CD14-positive monocyte (primary cell): Measurements from ENCODE around the gene STIM1. TPM values are rescaled to one million over a fixed set of nuclear protein-coding genes. Genes with fewer than 3 reads are reported as not detected.

ENCODE experiments used
- DNase-seq, 3 donors: peaks; one replicate each; pipeline ENCODE4 v3.0.0-alpha.2; 2011 to 2022
- H2AFZ ChIP-seq: 2 replicates; pipeline ENCODE4 v1.6.0; 2012; ENCODE audit warnings: mild to moderate bottlenecking, low read depth, low read length, inconsistent platforms; ENCODE audit not compliant: insufficient read depth, poor library complexity, severe bottlenecking
- H3K27ac ChIP-seq, 2 donors: 1 replicate in 1 of 2; 2 replicates in 1 of 2; pipeline ENCODE4 v1.5.1; 2012 to 2013; ENCODE audit warnings: low read length in 2 of 2, control low read depth in 1 of 2, inconsistent platforms in 1 of 2, low read depth in 1 of 2, mild to moderate bottlenecking in 1 of 2
- H3K27me3 ChIP-seq, 2 donors: one replicate each; pipeline versions ENCODE4 v1.6.0 to v1.6.1; 2011 to 2013; ENCODE audit warnings: low read length in 2 of 2; ENCODE audit not compliant: control insufficient read depth in 2 of 2, insufficient read depth in 2 of 2
- H3K36me3 ChIP-seq, 2 donors: replicated peaks in 1 of 2; 1 replicate in 1 of 2; 2 replicates in 1 of 2; pipeline versions ENCODE4 v1.5.1 to v1.6.1; 2012 to 2013; ENCODE audit warnings: low read length in 2 of 2, control low read depth in 1 of 2, inconsistent platforms in 1 of 2, mild to moderate bottlenecking in 1 of 2; ENCODE audit not compliant: insufficient read depth in 2 of 2, control insufficient read depth in 1 of 2
- H3K4me1 ChIP-seq, 2 donors: 1 replicate in 1 of 2; 2 replicates in 1 of 2; pipeline versions ENCODE4 v1.5.1 to v1.6.1; 2012 to 2013; ENCODE audit warnings: low read length in 2 of 2, control low read depth in 1 of 2, inconsistent platforms in 1 of 2, mild to moderate bottlenecking in 1 of 2, moderate library complexity in 1 of 2; ENCODE audit not compliant: insufficient read depth in 2 of 2, control insufficient read depth in 1 of 2
- H3K4me2 ChIP-seq: replicated peaks from 2 replicates; pipeline ENCODE3; 2012; ENCODE audit warnings: low read length, moderate library complexity, mild to moderate bottlenecking; ENCODE audit not compliant: poor library complexity, severe bottlenecking; ENCODE audit errors: extremely low read depth
- H3K4me3 ChIP-seq, 3 experiments: fragments of 200-600 bp in 1 of 3; sonication (generic) in 1 of 3; replicated peaks in 1 of 3; 1 replicate in 2 of 3; 2 replicates in 1 of 3; pipeline ENCODE4 v1.5.1; 2011 to 2013; ENCODE audit warnings: low read length in 3 of 3, mild to moderate bottlenecking in 3 of 3, control low read depth in 2 of 3, low read depth in 2 of 3, inconsistent platforms in 1 of 3, moderate library complexity in 1 of 3
- H3K79me2 ChIP-seq: 2 replicates; pipeline ENCODE4 v1.6.0; 2012; ENCODE audit warnings: mild to moderate bottlenecking, control low read depth, inconsistent platforms, low read length, moderate library complexity; ENCODE audit not compliant: insufficient read depth
- H3K9ac ChIP-seq: 2 replicates; pipeline ENCODE4 v1.6.0; 2017; ENCODE audit warnings: low read length, mild to moderate bottlenecking; ENCODE audit not compliant: insufficient read depth, poor library complexity, severe bottlenecking
- H3K9me3 ChIP-seq, 2 donors: replicated peaks in 1 of 2; 1 replicate in 1 of 2; 2 replicates in 1 of 2; pipeline versions ENCODE4 v1.5.1 to v1.6.1; 2012 to 2013; ENCODE audit warnings: low read length in 2 of 2, control low read depth in 1 of 2; ENCODE audit not compliant: control insufficient read depth in 1 of 2, insufficient read depth in 1 of 2
- H4K20me1 ChIP-seq: 2 replicates; pipeline ENCODE4 v1.6.0; 2012; ENCODE audit warnings: mild to moderate bottlenecking, low read length, control low read depth, moderate library complexity; ENCODE audit not compliant: insufficient read depth
- H3K27ac Mint-ChIP-seq, 7 donors: one replicate each; pipeline ENCODE4 v1.8.0; 2020; ENCODE audit warnings: mild to moderate bottlenecking in 7 of 7, mixed read lengths in 7 of 7, moderate library complexity in 6 of 7, inconsistent platforms in 2 of 7
- H3K27me3 Mint-ChIP-seq, 3 donors: one replicate each; pipeline ENCODE4 v1.8.0; 2021 to 2022; ENCODE audit warnings: low read depth in 3 of 3, mild to moderate bottlenecking in 3 of 3, mixed read lengths in 3 of 3, moderate library complexity in 3 of 3, inconsistent platforms in 1 of 3
- H3K36me3 Mint-ChIP-seq, 2 donors: one replicate each; pipeline ENCODE4 v1.8.0; 2020; ENCODE audit warnings: mixed read lengths in 2 of 2, inconsistent platforms in 1 of 2, mild to moderate bottlenecking in 1 of 2
- H3K4me1 Mint-ChIP-seq: one replicate; pipeline ENCODE4 v1.8.0; 2020; ENCODE audit warnings: mild to moderate bottlenecking, mixed read lengths
- H3K4me3 Mint-ChIP-seq, 2 donors: one replicate each; pipeline ENCODE4 v1.8.0; 2020; ENCODE audit warnings: mild to moderate bottlenecking in 2 of 2, mixed read lengths in 2 of 2, moderate library complexity in 1 of 2
- H3K9me3 Mint-ChIP-seq, 7 donors: one replicate each; pipeline ENCODE4 v1.8.0; 2020 to 2022; ENCODE audit warnings: mixed read lengths in 7 of 7, mild to moderate bottlenecking in 6 of 7, moderate library complexity in 6 of 7, inconsistent platforms in 2 of 7
- WGBS: methylation state at CpG from one replicate; pipeline ENCODE4 v1.1.5; 2013; ENCODE audit warnings: missing lambda C conversion rate; ENCODE audit not compliant: insufficient coverage; 5-methylcytosine and 5-hydroxymethylcytosine counted together
- intact Hi-C, 2 donors: fragments of 100-400 bp; cut with micrococcal nuclease; formaldehyde crosslinking; loops; one replicate each; pipeline versions ENCODE4 v1.15.0 to v1.15.1; 2023
- polyA plus RNA-seq, 3 donors: library from polyadenylated mRNA; depleted of rRNA in 1 of 3; unstranded in 2 of 3; stranded (reverse) in 1 of 3; fragments of 300-500 nt in 2 of 3; fragments of >200 nt in 1 of 3; fragmentation: Illumina TruSeq in 2 of 3; gene quantifications; 1 replicate in 2 of 3; 2 replicates in 1 of 3; pipeline ENCODE4 v1.2.3, GENCODE V29; 2012 to 2021
- TF ChIP-seq, protein P1 (sequence below): fragments of 200-600 bp; IDR thresholded peaks from one replicate; pipeline ENCODE4 v1.8.0; 2022; ENCODE audit warnings: antibody characterized with exemption, mild to moderate bottlenecking

Gene STIM1
- polyA plus RNA-seq, 3 donors: 14.0 to 68.6 (median 21.0) TPM

DNA sequence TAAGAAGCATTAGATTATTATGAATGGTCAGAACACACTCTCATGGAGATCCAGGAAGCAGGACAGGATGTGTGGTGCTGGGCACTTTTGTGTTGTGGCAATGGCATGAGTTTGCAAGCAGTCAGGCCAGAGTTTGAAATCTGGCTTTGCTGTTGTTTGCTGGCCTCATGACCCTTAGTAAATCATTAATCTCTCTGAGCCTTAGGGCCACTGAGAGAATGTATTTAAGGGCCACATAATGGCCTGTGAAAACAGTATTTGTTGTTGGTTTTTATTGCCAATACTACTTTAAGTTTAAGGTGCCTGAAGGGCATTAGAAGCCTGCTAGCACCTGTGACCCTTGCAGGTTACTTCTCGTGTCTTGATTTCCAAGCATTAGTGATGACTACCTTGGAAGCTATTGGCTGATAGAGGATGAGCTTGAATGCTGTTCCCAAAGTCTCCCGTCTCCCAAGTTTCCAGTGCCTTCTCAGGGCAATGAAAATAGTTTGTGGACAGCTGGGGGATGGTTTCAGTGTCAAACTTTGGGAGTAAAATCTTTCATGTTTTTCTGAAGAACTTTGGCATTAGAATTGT, 24.6 kb downstream of the STIM1 start:
- DNase-seq: peak in 1 of 3 donors; percentile 19
- peaks cover 74% of the 10 kb centered on the region for H4K20me1 ChIP-seq
- peaks cover 46 to 79% of the 10 kb centered on the region in 2 donors for H3K4me1 ChIP-seq
- Mint-ChIP-seq H3K4me1 (peaks cover 72% of the 10 kb centered on the region), H3K9me3 (no peaks in the 10 kb centered on the region), H3K36me3 (peaks cover 0 to 5% of the 10 kb centered on the region in 2 donors), H3K27me3 (peaks cover 0 to 2% (median 0%) of the 10 kb centered on the region in 3 donors), H3K4me3 (no peak overlapping the region), H3K27ac (peak overlapping the region in 6 of 7 donors; percentile 25 to 96 (median 80))
- no peaks in the 10 kb centered on the region for H3K36me3 ChIP-seq
- peak overlapping the region; percentile 9 for H3K4me2 ChIP-seq
- TF ChIP-seq, protein P1, sequence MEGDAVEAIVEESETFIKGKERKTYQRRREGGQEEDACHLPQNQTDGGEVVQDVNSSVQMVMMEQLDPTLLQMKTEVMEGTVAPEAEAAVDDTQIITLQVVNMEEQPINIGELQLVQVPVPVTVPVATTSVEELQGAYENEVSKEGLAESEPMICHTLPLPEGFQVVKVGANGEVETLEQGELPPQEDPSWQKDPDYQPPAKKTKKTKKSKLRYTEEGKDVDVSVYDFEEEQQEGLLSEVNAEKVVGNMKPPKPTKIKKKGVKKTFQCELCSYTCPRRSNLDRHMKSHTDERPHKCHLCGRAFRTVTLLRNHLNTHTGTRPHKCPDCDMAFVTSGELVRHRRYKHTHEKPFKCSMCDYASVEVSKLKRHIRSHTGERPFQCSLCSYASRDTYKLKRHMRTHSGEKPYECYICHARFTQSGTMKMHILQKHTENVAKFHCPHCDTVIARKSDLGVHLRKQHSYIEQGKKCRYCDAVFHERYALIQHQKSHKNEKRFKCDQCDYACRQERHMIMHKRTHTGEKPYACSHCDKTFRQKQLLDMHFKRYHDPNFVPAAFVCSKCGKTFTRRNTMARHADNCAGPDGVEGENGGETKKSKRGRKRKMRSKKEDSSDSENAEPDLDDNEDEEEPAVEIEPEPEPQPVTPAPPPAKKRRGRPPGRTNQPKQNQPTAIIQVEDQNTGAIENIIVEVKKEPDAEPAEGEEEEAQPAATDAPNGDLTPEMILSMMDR: no peak
- WGBS: 100% methylated on average over 1 of the region's 2 CpGs
- H3K9ac ChIP-seq: no peak overlapping the region
- H3K27me3 ChIP-seq: no peaks in the 10 kb centered on the region
- no peak overlapping the region for H2AFZ ChIP-seq
- H3K79me2 ChIP-seq: peaks cover 100% of the 10 kb centered on the region
- H3K4me3 ChIP-seq: peak overlapping the region in 1 of 3 experiments; percentile 42
- intact Hi-C loops: no loop called here
- H3K27ac ChIP-seq: peak overlapping the region; percentile 10 to 73
- no peaks in the 10 kb centered on the region for H3K9me3 ChIP-seq

DNA sequence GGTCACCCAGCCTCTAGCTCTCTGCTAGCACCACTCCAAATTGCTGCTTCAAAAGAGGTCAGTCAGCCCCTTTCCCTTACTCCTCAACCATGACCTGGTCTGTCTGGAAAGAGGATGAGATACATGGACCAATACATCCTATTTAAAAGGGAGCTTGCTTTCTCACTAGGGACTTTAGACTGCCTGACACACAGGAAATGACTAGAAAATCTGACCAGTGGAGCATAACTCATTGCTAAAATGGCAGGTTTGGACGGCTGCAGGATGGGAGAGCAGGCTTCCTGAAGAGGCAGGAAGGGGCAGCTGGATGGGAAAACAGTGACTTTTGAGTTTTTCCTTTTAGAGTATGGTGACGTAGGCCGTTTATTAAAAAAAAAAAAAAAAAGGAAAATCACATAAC, 25.3 kb downstream of the STIM1 start:
- peaks cover 0 to 2% (median 0%) of the 10 kb centered on the region in 3 donors for H3K27me3 Mint-ChIP-seq
- H3K27ac Mint-ChIP-seq: peak overlapping the region; percentile 25 to 96 (median 86)
- Histone ChIP-seq H3K27ac (peak overlapping the region; percentile 22 to 73), H3K9ac (no peak overlapping the region), H2AFZ (no peak overlapping the region), H3K36me3 (no peaks in the 10 kb centered on the region), H3K4me3 (no peak overlapping the region), H4K20me1 (peaks cover 70% of the 10 kb centered on the region), H3K4me2 (peak overlapping the region; percentile 9), H3K27me3 (no peaks in the 10 kb centered on the region), H3K79me2 (peaks cover 100% of the 10 kb centered on the region), H3K9me3 (no peaks in the 10 kb centered on the region), H3K4me1 (peaks cover 46 to 73% of the 10 kb centered on the region in 2 donors)
- DNase-seq: peak in 2 of 3 donors; percentile 57 to 66
- no peaks in the 10 kb centered on the region for H3K9me3 Mint-ChIP-seq
- 0% methylated on average over 1 of the region's 3 CpGs for WGBS
- peaks cover 0 to 5% of the 10 kb centered on the region in 2 donors for H3K36me3 Mint-ChIP-seq
- peaks cover 71% of the 10 kb centered on the region for H3K4me1 Mint-ChIP-seq
- intact Hi-C loops: no loop called here
- peak overlapping the region; percentile 7 to 70 for H3K4me3 Mint-ChIP-seq
- TF ChIP-seq, protein P1: no peak
